Ammon's horn (tissue), 1 donor: ENCODE data around the gene ARID5B.

Experiments
- DNase-seq: peaks from one replicate; pipeline ENCODE4 v3.0.0-alpha.2; 2016; ENCODE audit warnings: low spot score

ARID5B gene

DNA sequence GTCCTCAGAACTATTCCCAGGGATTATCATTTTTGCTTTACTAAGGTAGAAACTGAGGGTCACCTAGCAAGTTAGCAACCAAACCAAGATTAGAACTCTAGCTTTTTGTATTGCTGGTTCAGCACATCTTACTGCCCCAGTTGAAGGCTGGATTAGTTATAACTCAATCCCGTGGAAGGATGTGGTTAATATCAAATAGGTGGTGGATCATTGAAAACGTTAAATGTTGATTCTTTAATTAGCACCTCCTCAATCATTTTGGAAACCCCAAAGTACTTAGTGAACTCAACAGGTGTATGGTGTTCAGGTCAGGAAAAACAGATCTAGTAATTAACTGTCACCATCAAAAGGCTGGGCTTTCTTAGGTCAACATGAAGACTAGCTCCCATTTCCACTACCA lies 152.4 kb downstream of the ARID5B start:
- DNase-seq = no peak

DNA sequence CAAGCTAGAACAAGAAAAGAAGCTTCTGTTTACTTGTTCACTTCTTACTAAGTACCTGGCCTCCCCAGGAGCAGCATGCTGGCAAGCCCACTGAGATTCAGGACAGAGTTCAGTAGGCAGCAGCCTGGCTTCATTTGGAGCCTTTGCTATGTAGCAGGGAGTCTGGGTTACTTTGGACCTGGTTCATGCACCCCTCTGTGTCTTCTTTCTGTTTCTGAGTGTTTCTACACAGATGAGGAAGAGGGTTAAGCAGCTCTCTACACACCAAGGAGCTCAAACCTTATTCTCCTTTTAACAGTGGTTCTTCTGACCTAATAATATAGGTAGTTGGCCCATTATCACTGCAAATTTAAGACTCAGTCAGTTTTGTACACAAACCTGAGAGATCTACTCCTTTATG lies 152.9 kb downstream of the ARID5B start:
- DNase-seq = no peak

DNA sequence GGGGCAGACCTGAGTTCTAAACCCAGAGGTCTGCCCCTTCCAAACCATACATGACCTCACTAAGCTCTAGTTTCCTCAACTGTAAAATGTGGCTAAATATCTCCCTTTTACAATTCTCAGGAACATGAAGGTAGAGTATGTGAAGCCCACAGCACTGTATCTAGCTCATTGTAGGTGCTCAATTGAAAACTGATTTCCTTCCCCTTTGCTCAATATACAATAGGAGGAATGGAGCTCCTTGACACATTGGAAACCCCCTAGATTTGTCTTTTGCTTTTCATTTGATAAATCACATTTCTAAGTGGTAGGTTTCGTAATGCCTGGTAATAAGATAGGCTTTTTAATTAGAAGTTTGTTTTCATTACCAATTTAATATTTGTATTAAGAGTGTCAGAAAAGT lies 153.3 kb downstream of the ARID5B start:
- no peak for DNase-seq

DNA sequence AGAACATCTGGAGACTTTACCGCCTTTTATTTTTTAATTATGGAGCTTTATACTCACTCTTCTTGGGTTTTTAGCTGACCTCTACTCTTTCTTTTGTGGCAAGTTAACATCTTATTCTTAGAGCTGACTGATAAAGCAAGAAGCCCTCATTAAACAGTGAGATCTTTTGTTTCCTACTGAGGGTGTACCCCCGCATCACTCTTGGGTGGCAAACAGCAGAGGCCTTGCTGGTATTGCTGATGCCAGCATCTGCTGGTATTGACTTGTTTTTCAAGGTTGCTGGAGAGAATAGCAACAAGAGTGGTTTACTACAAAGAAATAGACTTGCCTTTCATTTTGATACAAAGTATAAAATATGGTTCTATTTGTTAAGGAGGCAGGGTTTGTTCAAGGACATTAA lies 154.7 kb downstream of the ARID5B start:
- DNase-seq = no peak

DNA sequence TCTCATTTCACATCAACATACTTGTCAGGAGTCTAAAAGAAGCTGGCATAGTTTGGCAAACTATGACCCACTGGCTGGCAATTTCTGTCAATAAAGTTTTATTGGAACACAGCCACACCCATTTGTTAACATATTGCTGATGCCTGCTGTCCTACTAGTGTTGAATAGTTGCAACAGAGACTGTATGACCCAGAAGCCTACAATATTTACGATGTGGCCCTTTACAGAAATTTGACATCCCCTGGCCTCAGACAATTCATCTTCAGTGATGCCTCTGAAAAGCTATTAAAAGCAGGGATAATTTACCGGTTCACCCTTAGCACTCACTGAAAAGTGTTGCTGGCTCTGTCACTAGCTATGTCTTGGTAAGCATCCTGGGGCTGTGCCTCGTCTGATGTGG lies 155.2 kb downstream of the ARID5B start:
- no peak for DNase-seq

DNA sequence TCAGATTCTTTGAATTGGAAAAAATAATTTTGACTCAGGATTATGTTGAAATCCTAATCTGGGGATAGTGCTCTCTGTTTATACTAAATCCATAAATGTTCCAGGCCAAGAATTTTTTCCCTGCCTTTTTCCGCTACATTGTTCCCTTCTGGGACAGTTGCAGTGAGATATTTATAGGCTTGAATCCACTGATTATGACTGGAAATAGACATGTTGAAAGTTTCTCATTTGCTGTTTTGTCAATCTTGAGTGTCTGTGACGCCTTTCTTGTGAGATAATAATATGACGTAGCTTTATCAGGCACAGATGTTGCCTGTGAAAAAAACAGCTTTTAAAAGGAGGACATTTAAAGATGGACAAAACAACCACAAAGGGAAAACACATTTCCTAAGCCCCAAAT lies 155.9 kb downstream of the ARID5B start:
- DNase-seq = no peak

DNA sequence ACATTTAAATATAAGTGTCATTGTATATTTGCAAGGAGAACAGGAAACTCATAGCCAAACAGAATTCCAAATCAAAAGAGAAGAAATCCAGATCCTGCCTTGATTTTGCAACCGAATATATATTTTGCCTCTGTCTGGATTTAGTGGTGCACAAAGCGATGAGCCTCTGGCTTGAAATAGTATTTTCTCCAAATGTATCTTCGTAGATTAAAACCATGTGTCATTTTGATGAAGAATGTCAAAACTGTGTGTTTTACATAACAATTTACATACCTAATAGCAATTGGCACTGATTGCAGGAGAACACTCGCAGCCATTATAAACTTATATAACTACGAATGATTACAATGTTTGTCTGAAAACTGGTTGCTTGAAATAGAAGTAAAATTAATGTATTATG lies 156.4 kb downstream of the ARID5B start:
- DNase-seq = no peak

DNA sequence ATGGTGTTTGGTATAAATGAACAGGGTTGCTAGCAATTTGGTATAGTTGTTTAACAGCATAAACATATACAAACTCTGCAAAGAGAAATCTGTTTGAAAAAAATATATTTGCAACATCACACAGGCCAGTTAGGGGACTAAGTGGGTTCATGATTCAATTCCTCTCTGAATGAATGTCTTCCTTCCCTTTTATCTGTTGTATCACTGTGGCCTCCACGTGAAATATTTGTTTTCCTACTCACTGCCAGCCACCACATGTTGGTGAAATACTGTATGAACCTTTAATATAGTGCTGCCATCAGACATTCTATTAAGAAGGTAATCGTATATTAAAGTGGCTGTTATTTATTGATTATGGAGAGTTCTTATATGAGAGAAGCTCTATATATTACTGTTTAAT lies 157.0 kb downstream of the ARID5B start:
- no peak for DNase-seq

DNA sequence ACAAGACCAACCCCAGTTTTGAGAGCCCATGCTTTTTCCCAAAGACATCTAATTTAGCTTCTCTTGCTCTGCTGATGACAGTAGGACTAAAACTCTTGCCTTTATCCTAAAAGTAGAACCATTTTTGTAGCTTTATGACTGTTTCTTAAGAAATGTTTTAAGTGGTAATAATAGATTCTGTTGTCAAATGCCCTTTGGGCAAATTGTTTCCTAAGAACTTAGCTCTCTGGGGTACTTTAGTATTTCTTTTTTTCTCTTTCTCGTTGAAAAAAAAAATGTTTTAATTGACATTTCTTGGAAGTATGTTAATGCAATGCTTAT lies 157.4 kb downstream of the ARID5B start:
- no peak for DNase-seq

DNA sequence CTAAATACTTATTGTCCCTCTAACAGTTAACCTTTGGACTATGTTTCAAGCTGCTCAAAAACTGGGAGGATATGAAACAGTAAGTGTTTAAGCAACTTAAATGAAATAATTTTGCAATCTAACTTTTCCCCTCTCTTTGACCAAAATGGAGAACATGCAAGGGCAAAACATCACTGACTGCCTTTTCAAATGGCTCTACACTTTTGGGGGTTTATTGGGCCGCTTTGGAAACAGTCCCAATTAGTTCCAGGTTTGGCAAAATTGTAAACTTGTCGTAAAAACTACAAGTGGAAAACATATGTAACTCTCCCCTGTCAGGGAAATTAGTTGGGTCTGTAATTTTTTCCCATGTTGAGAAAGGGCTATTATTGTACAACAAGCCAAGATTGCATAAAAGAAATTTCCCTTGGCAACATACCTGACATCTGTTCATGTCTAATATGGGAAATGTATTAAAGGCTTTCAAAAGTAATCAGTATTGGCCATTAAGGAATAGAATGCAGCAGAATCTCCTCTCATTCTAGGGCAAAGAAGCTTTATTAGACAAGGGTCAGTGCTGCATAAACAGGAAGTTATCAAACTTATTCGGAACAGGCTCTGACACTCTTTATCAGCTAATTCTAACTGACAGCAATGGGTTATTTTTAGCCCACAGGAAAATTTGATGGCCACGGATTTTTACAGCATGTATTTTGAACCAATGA lies 157.9 kb downstream of the ARID5B start:
- DNase-seq = no peak

DNA sequence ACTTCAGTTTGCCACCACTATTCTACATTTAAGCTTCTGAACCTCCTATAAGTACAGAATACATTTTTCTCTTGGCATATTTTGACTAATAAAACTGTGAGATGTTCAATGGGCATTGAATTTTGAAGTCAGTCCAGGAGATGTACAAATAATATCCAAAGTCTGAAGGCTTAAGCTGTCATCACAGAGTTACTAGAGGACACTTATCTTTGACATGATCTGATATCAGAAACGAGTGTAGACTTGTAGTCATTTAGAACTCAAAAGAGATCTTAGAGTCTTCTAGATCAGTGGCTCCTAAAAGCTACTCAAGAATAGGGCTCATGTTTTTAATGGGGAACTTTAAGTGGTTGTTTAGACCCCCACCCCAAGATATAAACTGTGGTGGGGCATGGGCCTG lies 160.5 kb downstream of the ARID5B start:
- DNase-seq = no peak

DNA sequence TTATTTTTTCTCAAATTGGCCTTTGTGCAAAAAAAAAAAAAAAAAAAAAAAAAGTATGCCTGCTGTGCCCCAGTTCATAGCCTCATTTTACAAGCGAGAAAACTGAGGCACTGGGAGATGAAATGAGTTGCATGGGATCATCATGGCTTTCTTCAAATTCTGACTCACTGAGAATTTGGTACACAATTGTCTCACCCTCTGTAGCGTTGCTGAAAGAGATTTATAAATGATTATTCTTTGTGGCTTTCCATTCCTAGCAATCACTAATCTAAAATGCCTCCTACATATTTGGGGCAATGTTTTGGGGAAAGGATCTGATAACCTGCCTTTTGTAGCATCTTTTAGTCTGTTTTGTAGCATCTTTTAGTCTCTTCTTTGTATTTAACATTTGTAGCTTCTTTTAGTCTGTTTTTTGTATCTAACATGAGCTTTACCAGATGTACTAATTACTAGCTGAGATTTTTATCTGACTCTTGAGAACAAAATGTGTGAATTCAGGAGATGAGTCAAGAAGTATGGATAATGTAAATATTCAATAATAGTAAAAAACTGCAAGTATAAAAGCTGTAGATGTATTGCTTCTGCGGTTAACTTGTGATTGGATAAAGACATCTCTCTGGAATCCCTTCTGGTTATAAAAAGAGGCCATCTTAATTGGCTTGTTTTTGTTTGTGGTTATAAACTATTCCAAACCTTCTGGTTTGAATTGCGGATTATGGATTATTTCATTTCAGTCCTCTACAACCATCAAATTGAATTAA lies 161.4 kb downstream of the ARID5B start:
- no peak for DNase-seq

DNA sequence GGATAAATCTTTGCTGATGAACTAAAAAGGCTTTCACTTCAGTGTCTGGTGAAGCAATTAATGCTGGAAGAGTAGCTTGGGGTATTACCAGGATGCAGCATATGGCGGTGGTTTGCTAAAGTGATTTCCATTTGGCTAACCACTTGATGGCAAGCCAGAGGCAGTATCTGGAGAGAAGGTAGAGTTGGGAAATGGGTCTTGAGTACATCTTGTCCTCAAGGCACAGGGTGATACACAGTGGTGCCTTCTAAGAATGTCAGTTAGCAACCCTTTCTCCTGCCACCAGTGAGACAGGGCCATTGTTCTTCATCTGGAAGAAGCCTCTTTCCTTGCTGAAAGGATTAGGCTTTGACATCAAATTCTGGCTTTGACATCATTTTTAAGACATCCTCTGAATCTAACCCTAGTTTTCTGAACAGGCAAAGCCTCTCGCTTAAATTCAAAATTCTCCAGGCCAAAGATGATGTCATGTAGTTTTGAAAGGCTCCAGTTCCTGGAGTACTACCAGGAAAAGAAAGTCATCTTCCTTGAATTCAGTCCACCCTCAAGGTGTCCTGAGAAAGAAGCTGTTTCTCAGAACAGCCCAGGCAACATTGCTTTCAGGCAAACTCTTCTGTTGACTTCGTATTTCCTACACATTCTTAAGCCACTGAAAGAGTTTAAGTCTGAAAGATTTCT lies 162.4 kb downstream of the ARID5B start:
- no peak for DNase-seq

DNA sequence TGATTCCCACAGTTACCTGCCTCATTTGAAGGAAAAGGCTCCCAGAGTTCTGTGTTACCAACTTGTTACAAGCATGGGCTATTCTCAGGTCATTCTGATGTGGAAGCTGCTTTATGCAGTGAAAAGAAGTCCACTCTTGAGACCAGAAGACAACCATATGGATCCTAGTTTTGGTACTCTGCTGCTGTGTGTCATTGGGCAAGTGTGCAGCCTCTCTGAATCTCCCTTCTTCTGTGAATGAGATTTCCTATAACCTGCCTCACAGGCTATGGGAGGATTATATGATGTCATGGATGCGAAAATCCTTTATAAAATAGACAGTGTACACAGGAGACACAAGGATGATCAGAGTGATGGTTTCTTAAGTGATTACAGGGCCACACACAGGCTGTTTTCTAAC lies 166.1 kb downstream of the ARID5B start:
- no peak for DNase-seq

DNA sequence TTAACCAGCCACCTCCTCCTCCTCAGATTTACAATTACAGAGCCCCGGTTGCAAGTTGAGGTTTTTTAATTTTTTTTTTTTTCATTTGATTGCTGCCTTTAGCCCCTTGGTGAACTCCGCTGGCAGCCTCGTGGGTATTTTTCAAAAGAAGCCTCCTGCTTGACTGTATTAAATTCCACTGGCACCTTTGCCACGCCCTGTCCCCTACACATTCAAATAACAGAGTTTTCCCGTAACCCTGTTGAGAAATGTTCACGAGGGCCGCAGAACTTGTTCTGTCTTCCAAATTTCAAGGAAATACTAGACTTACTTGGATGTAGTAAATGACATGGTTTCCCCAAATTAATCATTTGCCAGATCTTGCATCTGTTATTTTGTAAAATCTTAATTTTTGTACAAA lies 167.0 kb downstream of the ARID5B start:
- no peak for DNase-seq

DNA sequence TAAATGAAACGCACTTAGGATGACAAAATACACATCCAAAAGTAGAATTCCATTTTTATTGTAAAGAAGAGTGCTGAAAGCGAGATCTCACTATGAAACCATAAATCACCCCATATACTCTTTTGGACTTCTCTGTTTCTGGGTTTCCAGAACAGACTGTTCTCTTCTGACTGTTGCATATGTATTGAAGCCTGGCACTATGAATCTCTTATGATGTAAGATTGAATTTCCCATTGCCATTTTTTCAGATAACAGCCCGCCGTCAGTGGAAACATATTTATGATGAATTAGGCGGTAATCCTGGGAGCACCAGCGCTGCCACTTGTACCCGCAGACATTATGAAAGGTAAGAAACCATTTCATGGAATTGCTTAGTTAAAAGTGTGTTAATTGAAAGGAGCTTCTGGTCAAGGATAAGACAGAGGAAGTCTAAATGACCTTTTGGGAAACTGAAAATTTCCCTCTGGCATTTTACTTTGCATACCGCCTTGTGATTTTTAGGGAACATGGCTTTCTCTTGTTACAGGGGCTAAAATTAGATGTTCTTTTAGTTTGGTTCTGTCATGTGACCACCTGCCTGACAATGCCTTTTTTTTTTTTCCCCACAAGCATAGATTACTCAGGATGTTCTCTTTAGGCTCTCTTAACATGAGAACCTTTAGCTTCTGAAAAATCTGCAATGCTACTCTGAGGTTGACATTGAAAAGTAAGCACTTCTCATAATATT lies 168.1 kb downstream of the ARID5B start:
- DNase-seq = no peak

DNA sequence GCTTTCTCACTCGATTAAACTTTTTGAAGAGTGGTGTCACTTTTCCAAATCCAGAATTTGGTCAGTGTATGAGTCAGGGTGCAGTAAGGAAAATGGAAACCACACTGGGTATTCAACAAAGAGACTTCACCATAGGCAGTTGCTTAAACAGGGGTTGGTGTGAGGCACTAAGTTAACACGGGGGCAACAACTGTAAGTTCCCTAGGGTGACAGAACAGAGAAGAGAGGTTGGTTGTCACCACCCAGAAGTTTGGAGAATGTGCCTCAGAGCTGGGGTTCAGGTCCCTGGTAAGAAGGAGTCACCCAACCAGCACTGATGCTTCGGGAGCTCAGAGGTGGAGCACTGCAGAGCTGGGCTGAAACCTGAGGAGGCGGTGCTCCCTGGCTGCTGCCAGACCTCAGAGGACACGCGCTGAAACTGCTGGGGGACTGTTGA lies 170.4 kb downstream of the ARID5B start:
- no peak for DNase-seq

DNA sequence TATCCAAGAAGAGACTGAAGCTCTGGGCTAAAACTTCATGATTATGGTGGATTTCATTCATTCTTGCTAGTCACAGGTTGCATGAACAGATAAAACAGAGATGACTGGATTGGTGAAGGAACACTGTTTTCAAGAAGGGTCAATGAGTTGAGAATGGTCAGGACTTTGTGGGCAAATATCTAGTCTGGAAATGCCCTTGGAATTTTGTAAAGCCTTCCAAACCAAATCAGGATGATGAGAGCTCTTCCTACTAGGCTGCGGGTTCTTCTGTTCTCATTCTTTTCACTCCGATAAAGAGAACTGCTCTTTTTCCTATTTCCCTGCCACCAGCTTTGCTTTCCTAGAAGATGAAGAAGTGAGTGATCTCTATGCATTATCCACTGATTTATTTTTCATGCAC lies 171.4 kb downstream of the ARID5B start:
- no peak for DNase-seq

DNA sequence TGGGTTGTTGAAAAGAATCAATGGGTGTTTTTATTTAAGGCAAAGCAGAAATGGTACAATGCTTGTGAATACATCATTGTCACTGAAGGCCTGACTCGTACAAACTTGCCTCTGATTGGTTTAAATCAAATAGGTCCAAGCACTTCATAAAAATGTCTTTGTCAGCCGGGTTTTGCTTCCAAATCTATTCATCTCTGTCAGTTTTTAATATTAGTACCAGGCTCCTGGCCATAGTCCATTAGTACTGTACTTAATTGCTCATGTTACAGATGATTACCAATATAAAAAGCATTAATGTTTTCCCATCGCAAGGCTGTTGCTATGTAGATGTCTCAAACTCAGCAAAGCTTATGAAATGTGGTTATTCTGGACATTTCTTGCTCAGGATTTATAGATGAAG lies 171.9 kb downstream of the ARID5B start:
- peak; percentile 65 for DNase-seq

DNA sequence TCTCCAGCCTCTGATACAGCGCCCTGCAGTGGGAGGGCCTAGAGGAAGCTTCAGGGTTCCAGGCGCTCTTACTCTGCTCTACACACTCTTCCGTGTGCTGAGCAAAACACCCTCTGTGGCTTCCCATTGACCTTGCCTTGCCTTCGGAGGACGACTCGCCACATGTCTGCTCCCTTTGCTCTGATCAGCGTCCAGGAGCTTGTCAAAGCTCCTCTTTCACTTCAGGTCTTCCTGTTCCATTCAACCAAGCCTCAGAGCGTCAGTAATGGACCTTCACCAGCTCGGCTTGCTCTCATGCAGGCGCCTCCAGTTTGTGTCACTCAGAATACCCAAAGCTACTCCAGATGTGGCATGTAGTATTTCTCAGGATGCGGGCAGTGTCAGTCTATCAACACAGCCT lies 173.9 kb downstream of the ARID5B start:
- DNase-seq = no peak

DNA sequence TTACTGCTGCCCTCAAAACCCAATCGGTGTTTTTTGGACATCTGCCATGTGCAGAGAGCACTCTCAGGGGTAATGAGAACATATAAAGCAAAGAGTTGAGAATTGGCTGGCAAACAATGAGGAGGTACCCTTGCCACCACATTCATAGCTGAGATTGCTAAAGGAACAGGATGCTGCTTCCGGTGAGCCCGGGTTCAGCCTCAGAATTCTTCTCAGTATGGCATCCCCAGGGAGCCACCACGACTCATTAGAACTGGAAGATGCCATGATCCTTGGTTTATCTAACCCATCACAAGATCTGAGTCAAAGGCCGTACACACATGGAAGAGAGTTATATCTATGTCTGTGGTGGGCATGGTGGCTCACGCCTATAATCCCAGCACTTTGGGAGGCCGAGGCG lies 174.4 kb downstream of the ARID5B start:
- no peak for DNase-seq

DNA sequence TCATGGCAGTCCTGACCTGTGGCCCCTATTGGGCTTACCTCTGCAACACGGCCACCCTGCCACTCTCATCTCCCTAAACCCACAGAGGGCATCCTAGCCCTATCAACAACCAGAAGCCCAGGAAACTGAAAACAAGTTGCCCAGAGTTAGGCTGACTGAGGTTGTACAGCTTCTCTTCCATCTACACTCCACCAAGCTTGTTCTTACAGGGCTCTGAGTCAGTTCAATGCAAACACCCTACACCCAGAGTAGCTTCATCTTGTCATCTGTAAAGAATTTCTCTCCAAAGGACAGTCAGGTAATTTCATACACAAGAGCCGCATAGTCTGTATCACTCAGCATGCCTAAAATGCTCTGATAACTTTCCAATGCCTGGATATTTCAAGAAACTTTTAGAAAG lies 175.4 kb downstream of the ARID5B start:
- DNase-seq = no peak
